Measurements from ENCODE around the gene RBCK1. TPM values are rescaled to one million over a fixed set of nuclear protein-coding genes. Genes with fewer than 3 reads are reported as not detected.

Gene RBCK1
- total RNA-seq, 1 experiment from 2014 or later, result 111 TPM

DNA sequence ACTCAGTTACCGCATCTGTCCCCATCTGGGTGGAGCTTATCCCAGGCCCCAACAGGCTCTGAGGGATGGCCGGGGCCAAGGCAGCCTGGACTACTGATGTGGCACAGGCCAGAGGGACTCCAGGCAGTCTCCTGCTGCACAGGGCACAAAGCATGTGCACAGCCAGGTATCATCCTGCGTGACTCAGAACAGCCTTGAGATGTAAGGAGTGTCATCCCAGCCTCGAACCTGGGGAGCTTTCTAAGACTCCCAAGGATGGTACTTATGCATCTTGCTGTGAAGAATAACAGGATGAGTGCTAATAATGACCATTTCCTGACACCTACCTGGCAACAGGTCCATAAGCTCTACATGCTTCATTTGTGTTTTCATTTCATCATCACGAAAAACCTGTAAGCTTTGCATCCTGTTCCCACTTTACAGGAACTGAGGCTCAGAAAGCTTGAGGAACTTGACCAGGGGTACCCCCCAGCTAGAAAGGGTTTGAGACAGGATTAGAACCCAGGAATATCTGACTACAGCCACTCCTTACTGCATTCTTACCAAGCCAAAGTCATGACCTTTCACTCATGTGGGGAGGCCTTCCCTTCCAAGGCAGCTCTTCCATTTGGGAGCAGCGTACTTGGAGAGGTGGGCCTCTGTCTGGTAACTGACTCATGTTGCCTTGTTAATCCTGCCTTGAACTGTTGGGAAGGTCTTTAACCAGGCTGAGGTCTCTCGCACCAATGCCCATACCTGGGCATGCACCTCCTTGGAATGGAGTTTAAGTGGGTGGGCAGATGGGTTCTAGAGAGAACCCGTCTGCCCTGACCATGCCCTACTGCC, 25.6 kb upstream of the RBCK1 start:
- Histone ChIP-seq H3K9me3 (no peaks in the 10 kb centered on the region), H3K4me1 (peaks cover 12% of the 10 kb centered on the region), H3K4me3 (ENCODE audit: low read depth, low read length) (peak overlapping the region; percentile 97), H3K36me3 (ENCODE audit: control insufficient read depth, insufficient read depth, low read length) (peaks cover 1% of the 10 kb centered on the region; the same call in 1 of the 2 replicates), H3K27me3 (replicated peaks; ENCODE audit: control insufficient read depth, insufficient read depth, low read length) (no peaks in the 10 kb centered on the region)
- Mint-ChIP-seq H3K4me1 (ENCODE audit: low read depth, unreplicated experiment) (peaks cover 19% of the 10 kb centered on the region), H3K27me3 (ENCODE audit: insufficient read depth, unreplicated experiment) (no peaks in the 10 kb centered on the region), H3K4me3 (ENCODE audit: unreplicated experiment) (peak overlapping the region; percentile 83), H3K9me3 (ENCODE audit: unreplicated experiment) (no peaks in the 10 kb centered on the region), H3K36me3 (ENCODE audit: insufficient read depth, unreplicated experiment) (peaks cover 70% of the 10 kb centered on the region), H3K27ac (ENCODE audit: unreplicated experiment) (peak overlapping the region; percentile 92)
- BruUV-seq (replicated peaks), result no TSS peak
- DNase-seq, result no peak
- ChIA-PET CTCF (interaction anchor here (0.7 to 2.0 kb wide), 2 partner anchors 12 to 25 kb away, joined by 5 to 16 read pairs; no protein-coding TSS in a partner anchor), POLR2A (interaction anchor here (1.2 to 3.5 kb wide), 3 partner anchors 11 to 25 kb away, joined by 3 to 75 read pairs (median 7); no protein-coding TSS in a partner anchor)
- intact Hi-C loops (cut with micrococcal nuclease; ENCODE audit: unreplicated experiment), result no loop called here
- TF ChIP-seq, protein P1, sequence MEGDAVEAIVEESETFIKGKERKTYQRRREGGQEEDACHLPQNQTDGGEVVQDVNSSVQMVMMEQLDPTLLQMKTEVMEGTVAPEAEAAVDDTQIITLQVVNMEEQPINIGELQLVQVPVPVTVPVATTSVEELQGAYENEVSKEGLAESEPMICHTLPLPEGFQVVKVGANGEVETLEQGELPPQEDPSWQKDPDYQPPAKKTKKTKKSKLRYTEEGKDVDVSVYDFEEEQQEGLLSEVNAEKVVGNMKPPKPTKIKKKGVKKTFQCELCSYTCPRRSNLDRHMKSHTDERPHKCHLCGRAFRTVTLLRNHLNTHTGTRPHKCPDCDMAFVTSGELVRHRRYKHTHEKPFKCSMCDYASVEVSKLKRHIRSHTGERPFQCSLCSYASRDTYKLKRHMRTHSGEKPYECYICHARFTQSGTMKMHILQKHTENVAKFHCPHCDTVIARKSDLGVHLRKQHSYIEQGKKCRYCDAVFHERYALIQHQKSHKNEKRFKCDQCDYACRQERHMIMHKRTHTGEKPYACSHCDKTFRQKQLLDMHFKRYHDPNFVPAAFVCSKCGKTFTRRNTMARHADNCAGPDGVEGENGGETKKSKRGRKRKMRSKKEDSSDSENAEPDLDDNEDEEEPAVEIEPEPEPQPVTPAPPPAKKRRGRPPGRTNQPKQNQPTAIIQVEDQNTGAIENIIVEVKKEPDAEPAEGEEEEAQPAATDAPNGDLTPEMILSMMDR (IDR thresholded peaks at IDR 0.05; ENCODE audit: insufficient read depth in 1 of 2, low read depth in 1 of 2, low read length in 1 of 2, severe bottlenecking in 1 of 2, unreplicated experiment in 1 of 2), result no peak

DNA sequence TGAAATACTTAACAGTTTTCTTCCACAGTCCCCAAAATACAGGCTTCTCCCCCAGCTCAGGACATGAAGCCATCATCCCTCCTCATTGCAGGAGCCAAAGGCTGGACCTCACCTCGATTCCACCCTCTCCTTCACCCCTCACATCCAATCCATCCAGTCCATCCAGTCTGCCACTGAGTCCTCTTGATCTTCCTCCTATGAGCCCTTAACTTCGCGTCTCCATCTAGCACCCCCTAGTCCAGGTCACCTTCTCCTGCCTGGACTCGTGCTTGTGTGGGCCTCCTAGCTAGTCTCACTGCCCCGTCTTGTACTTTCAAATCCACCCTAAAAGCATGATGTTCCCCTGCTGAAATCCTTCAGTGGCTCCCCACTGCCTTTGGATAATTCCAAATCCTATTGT, 24.2 kb upstream of the RBCK1 start:
- ChIA-PET POLR2A (interaction anchor here (0.6 to 1.2 kb wide), 3 partner anchors 17 to 36 kb away, joined by 4 to 5 read pairs (median 5); no protein-coding TSS in a partner anchor), CTCF (no interaction called here)
- Histone ChIP-seq H3K4me3 (ENCODE audit: low read depth, low read length) (no peak overlapping the region), H3K36me3 (ENCODE audit: control insufficient read depth, insufficient read depth, low read length) (peaks cover 1% of the 10 kb centered on the region), H3K4me1 (peaks cover 12% of the 10 kb centered on the region), H3K27me3 (replicated peaks; ENCODE audit: control insufficient read depth, insufficient read depth, low read length) (no peaks in the 10 kb centered on the region), H3K9me3 (no peaks in the 10 kb centered on the region)
- Mint-ChIP-seq H3K4me1 (ENCODE audit: low read depth, unreplicated experiment) (peaks cover 21% of the 10 kb centered on the region), H3K4me3 (ENCODE audit: unreplicated experiment) (peak overlapping the region; percentile 83), H3K9me3 (ENCODE audit: unreplicated experiment) (no peaks in the 10 kb centered on the region), H3K27ac (ENCODE audit: unreplicated experiment) (peak overlapping the region; percentile 10), H3K36me3 (ENCODE audit: insufficient read depth, unreplicated experiment) (peaks cover 84% of the 10 kb centered on the region), H3K27me3 (ENCODE audit: insufficient read depth, unreplicated experiment) (no peaks in the 10 kb centered on the region)
- BruUV-seq (replicated peaks), result no TSS peak
- TF ChIP-seq, protein P1 (IDR thresholded peaks at IDR 0.05; ENCODE audit: insufficient read depth in 1 of 2, low read depth in 1 of 2, low read length in 1 of 2, severe bottlenecking in 1 of 2, unreplicated experiment in 1 of 2), result no peak
- no peak for DNase-seq
- intact Hi-C loops (cut with micrococcal nuclease; ENCODE audit: unreplicated experiment), result no loop called here

DNA sequence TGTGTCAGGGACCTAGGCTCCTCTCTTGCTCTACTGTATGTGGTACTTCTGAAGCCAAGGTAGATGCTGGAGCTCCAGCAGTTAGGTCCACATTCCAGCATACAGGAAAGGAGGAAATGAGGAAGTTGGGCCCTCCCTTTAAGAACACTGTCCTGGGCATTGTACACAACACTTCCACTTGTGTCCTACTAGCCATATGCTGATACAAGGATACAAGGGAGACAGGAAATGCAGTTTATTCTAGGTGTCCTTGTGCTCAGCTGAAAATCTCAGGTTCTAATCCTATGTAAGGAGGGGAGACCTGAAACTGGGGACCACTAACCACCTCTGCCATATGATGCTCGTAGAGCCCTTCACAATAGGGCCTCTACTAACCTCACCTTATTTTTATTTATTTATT, 23.4 kb upstream of the RBCK1 start:
- H3K36me3 Mint-ChIP-seq (ENCODE audit: insufficient read depth, unreplicated experiment), result peaks cover 92% of the 10 kb centered on the region
- Histone ChIP-seq H3K27me3 (replicated peaks; ENCODE audit: control insufficient read depth, insufficient read depth, low read length) (no peaks in the 10 kb centered on the region), H3K9me3 (no peaks in the 10 kb centered on the region), H3K36me3 (ENCODE audit: control insufficient read depth, insufficient read depth, low read length) (peaks cover 3% of the 10 kb centered on the region), H3K4me1 (peaks cover 12% of the 10 kb centered on the region), H3K4me3 (ENCODE audit: low read depth, low read length) (no peak overlapping the region)
- no peak overlapping the region for H3K27ac Mint-ChIP-seq (ENCODE audit: unreplicated experiment)
- no peak for DNase-seq
- no peaks in the 10 kb centered on the region for H3K9me3 Mint-ChIP-seq (ENCODE audit: unreplicated experiment)
- POLR2A ChIA-PET, result interaction anchor here (0.7 to 1.2 kb wide), 4 partner anchors 16 to 76 kb away, joined by 3 to 6 read pairs (median 4); no protein-coding TSS in a partner anchor
- H3K4me1 Mint-ChIP-seq (ENCODE audit: low read depth, unreplicated experiment), result peaks cover 26% of the 10 kb centered on the region
- TF ChIP-seq, protein P1 (IDR thresholded peaks at IDR 0.05; ENCODE audit: insufficient read depth in 1 of 2, low read depth in 1 of 2, low read length in 1 of 2, severe bottlenecking in 1 of 2, unreplicated experiment in 1 of 2), result no peak
- intact Hi-C loops (cut with micrococcal nuclease; ENCODE audit: unreplicated experiment), result no loop called here
- no peak overlapping the region for H3K4me3 Mint-ChIP-seq (ENCODE audit: unreplicated experiment)
- CTCF ChIA-PET, result no interaction called here
- H3K27me3 Mint-ChIP-seq (ENCODE audit: insufficient read depth, unreplicated experiment), result no peaks in the 10 kb centered on the region
- BruUV-seq (replicated peaks), result no TSS peak
